CD8-positive, alpha-beta memory T cell (primary cell): ENCODE measurements around the gene PPM1H. TPM values are rescaled to one million over a fixed set of nuclear protein-coding genes. Genes with fewer than 3 reads are reported as not detected.
"Not testable (repeated sequence)": the region's sequence is repeated elsewhere in the genome, so short reads cannot be mapped to it uniquely, and the experiment has no call there.

Source experiments
- CTCF ChIA-PET: fragments of 350-600 bp; sonication (Branson Sonifier 250); formaldehyde crosslinking; loops from one replicate; lab custom pipeline; 2021; ENCODE audit warnings: antibody characterized with exemption; lab: Charles Lee
- POLR2A ChIA-PET: fragments of 350-600 bp; sonication (Branson Sonifier 250); formaldehyde crosslinking; loops from one replicate; lab custom pipeline; 2021; ENCODE audit warnings: antibody characterized with exemption; lab: Charles Lee
- DNase-seq, 5 donors: peaks; one replicate each; pipeline versions ENCODE4 v3.0.0 to v3.0.0-alpha.2; 2020 to 2022; ENCODE audit warnings: mixed read lengths in 1 of 5
- H3K27ac ChIP-seq: one replicate; pipeline ENCODE4 v1.7.0; 2013; ENCODE audit warnings: low read depth, mild to moderate bottlenecking, low read length, moderate library complexity
- H3K27me3 ChIP-seq: 2 replicates; pipeline ENCODE4 v1.7.0; 2013; ENCODE audit warnings: low read length, mild to moderate bottlenecking; ENCODE audit not compliant: insufficient read depth, poor library complexity, severe bottlenecking
- H3K36me3 ChIP-seq: 2 replicates; pipeline ENCODE4 v1.7.0; 2013; ENCODE audit warnings: mild to moderate bottlenecking, low read length, moderate library complexity; ENCODE audit not compliant: insufficient read depth
- H3K4me1 ChIP-seq: 2 replicates; pipeline ENCODE4 v1.7.0; 2013; ENCODE audit warnings: mild to moderate bottlenecking, low read length, moderate library complexity; ENCODE audit not compliant: insufficient read depth
- H3K4me3 ChIP-seq: 2 replicates; pipeline ENCODE4 v1.7.0; 2013; ENCODE audit warnings: mild to moderate bottlenecking, low read length
- H3K9me3 ChIP-seq: 2 replicates; pipeline ENCODE4 v1.7.0; 2013; ENCODE audit warnings: mild to moderate bottlenecking, low read length
- H3K27ac Mint-ChIP-seq, 8 donors: one replicate each; pipeline ENCODE4 v1.8.0; 2020 to 2021; ENCODE audit warnings: mixed read lengths in 8 of 8, mild to moderate bottlenecking in 6 of 8, inconsistent platforms in 3 of 8, moderate library complexity in 3 of 8
- H3K27me3 Mint-ChIP-seq, 2 donors: one replicate each; pipeline ENCODE4 v1.8.0; 2020 to 2021; ENCODE audit warnings: mixed read lengths in 2 of 2, mild to moderate bottlenecking in 1 of 2, moderate library complexity in 1 of 2
- H3K36me3 Mint-ChIP-seq, 3 donors: one replicate each; pipeline ENCODE4 v1.8.0; 2020 to 2021; ENCODE audit warnings: mixed read lengths in 3 of 3, inconsistent platforms in 1 of 3, mild to moderate bottlenecking in 1 of 3
- H3K4me1 Mint-ChIP-seq, 3 donors: one replicate each; pipeline ENCODE4 v1.8.0; 2020 to 2021; ENCODE audit warnings: mixed read lengths in 3 of 3, inconsistent platforms in 1 of 3, mild to moderate bottlenecking in 1 of 3
- H3K4me3 Mint-ChIP-seq, 7 donors: one replicate each; pipeline ENCODE4 v1.8.0; 2020 to 2021; ENCODE audit warnings: mixed read lengths in 7 of 7, mild to moderate bottlenecking in 6 of 7, moderate library complexity in 4 of 7, inconsistent platforms in 2 of 7
- H3K9me3 Mint-ChIP-seq, 5 donors: one replicate each; pipeline ENCODE4 v1.8.0; 2020 to 2022; ENCODE audit warnings: mixed read lengths in 5 of 5, mild to moderate bottlenecking in 3 of 5, moderate library complexity in 2 of 5, inconsistent platforms in 1 of 5
- polyA plus RNA-seq: library from polyadenylated mRNA; unstranded; fragments of 300-500 nt; fragmentation: Illumina TruSeq; gene quantifications from one replicate; pipeline ENCODE4 v1.2.3, GENCODE V29; 2021
- total RNA-seq, 2 experiments: library from RNA; stranded (reverse); gene quantifications; one replicate each; pipeline ENCODE4 v1.2.3, GENCODE V29; 2021

PPM1H gene
- total and polyA plus RNA-seq, 3 experiments from 2014 or later, result 0.13 TPM; not detected in 1

- POLR2A ChIA-PET, result no interaction called here
- Histone ChIP-seq H3K36me3 (no peaks in the 10 kb centered on the region), H3K4me3 (no peak overlapping the region), H3K27me3 (no peaks in the 10 kb centered on the region), H3K9me3 (no peaks in the 10 kb centered on the region), H3K27ac (no peak overlapping the region), H3K4me1 (no peaks in the 10 kb centered on the region)
- peaks cover 0 to 5% of the 10 kb centered on the region in 2 donors for H3K27me3 Mint-ChIP-seq
- peaks cover 0 to 3% (median 0%) of the 10 kb centered on the region in 5 donors for H3K9me3 Mint-ChIP-seq
- no peak overlapping the region for H3K27ac Mint-ChIP-seq
- H3K36me3 Mint-ChIP-seq, result no peaks in the 10 kb centered on the region
- no peaks in the 10 kb centered on the region for H3K4me1 Mint-ChIP-seq
- CTCF ChIA-PET, result no interaction called here
- H3K4me3 Mint-ChIP-seq, result no peak overlapping the region
- no peak for DNase-seq
Observed at GRCh38 chr12:62886796-62887195, 48.2 kb downstream of the PPM1H start.

GRCh38 chr12:62885242-62885641 is 49.7 kb downstream of the PPM1H start:
- Histone ChIP-seq H3K27me3 (no peaks in the 10 kb centered on the region), H3K4me3 (no peak overlapping the region), H3K36me3 (no peaks in the 10 kb centered on the region), H3K9me3 (no peaks in the 10 kb centered on the region), H3K27ac (no peak overlapping the region), H3K4me1 (no peaks in the 10 kb centered on the region)
- H3K27me3 Mint-ChIP-seq, result peaks cover 2 to 16% of the 10 kb centered on the region in 2 donors
- POLR2A ChIA-PET, result no interaction called here
- no peak for DNase-seq
- peaks cover 0 to 3% (median 0%) of the 10 kb centered on the region in 5 donors for H3K9me3 Mint-ChIP-seq
- H3K36me3 Mint-ChIP-seq, result no peaks in the 10 kb centered on the region
- no peak overlapping the region for H3K4me3 Mint-ChIP-seq
- CTCF ChIA-PET, result no interaction called here
- H3K27ac Mint-ChIP-seq, result peak overlapping the region in 1 of 8 donors; percentile 25
- no peaks in the 10 kb centered on the region for H3K4me1 Mint-ChIP-seq

GRCh38 chr12:62884832-62885231 is 50.1 kb downstream of the PPM1H start:
- H3K9me3 ChIP-seq, H3K4me3 Mint-ChIP-seq, H3K27me3 ChIP-seq, H3K4me1 ChIP-seq, H3K27ac Mint-ChIP-seq, H3K27ac ChIP-seq, H3K36me3 Mint-ChIP-seq, POLR2A ChIA-PET, CTCF ChIA-PET, DNase-seq, H3K9me3 Mint-ChIP-seq, H3K4me3 ChIP-seq, H3K4me1 Mint-ChIP-seq, H3K36me3 ChIP-seq: not testable (repeated sequence)
- H3K27me3 Mint-ChIP-seq, result peaks cover 2 to 16% of the 10 kb centered on the region in 2 donors

- Mint-ChIP-seq H3K27ac (no peak overlapping the region), H3K9me3 (peaks cover 0 to 3% (median 3%) of the 10 kb centered on the region in 5 donors), H3K36me3 (no peaks in the 10 kb centered on the region), H3K4me3 (no peak overlapping the region), H3K4me1 (no peaks in the 10 kb centered on the region), H3K27me3 (peaks cover 6 to 14% of the 10 kb centered on the region in 2 donors)
- Histone ChIP-seq H3K4me1 (no peaks in the 10 kb centered on the region), H3K27ac (no peak overlapping the region), H3K9me3 (no peaks in the 10 kb centered on the region), H3K27me3 (no peaks in the 10 kb centered on the region), H3K4me3 (no peak overlapping the region), H3K36me3 (no peaks in the 10 kb centered on the region)
- ChIA-PET CTCF (no interaction called here), POLR2A (no interaction called here)
- DNase-seq, result no peak
Observed at GRCh38 chr12:62882696-62883095, 52.3 kb downstream of the PPM1H start.

- H3K4me3 ChIP-seq, result no peak overlapping the region
- H3K4me3 Mint-ChIP-seq, result no peak overlapping the region
- no peak overlapping the region for H3K27ac ChIP-seq
- H3K27me3 Mint-ChIP-seq, result peaks cover 6 to 14% of the 10 kb centered on the region in 2 donors
- no peak overlapping the region for H3K27ac Mint-ChIP-seq
- no peaks in the 10 kb centered on the region for H3K36me3 Mint-ChIP-seq
- DNase-seq, result no peak
- no peaks in the 10 kb centered on the region for H3K9me3 ChIP-seq
- no peaks in the 10 kb centered on the region for H3K4me1 Mint-ChIP-seq
- H3K9me3 Mint-ChIP-seq, result peaks cover 0 to 3% (median 3%) of the 10 kb centered on the region in 5 donors
- no peaks in the 10 kb centered on the region for H3K4me1 ChIP-seq
- ChIA-PET CTCF (no interaction called here), POLR2A (no interaction called here)
- H3K27me3 ChIP-seq, result no peaks in the 10 kb centered on the region
- no peaks in the 10 kb centered on the region for H3K36me3 ChIP-seq
Observed at GRCh38 chr12:62882140-62882539, 52.8 kb downstream of the PPM1H start.

GRCh38 chr12:62879691-62880090 is 55.3 kb downstream of the PPM1H start:
- no peak overlapping the region for H3K27ac Mint-ChIP-seq
- H3K4me1 Mint-ChIP-seq, result no peaks in the 10 kb centered on the region
- H3K27me3 Mint-ChIP-seq, result peaks cover 6 to 20% of the 10 kb centered on the region in 2 donors
- H3K9me3 ChIP-seq, result no peaks in the 10 kb centered on the region
- H3K27ac ChIP-seq, result no peak overlapping the region
- peaks cover 0 to 3% (median 3%) of the 10 kb centered on the region in 5 donors for H3K9me3 Mint-ChIP-seq
- ChIA-PET CTCF (no interaction called here), POLR2A (no interaction called here)
- no peak overlapping the region for H3K4me3 ChIP-seq
- H3K4me3 Mint-ChIP-seq, result no peak overlapping the region
- no peaks in the 10 kb centered on the region for H3K4me1 ChIP-seq
- DNase-seq, result no peak
- no peaks in the 10 kb centered on the region for H3K36me3 Mint-ChIP-seq
- no peaks in the 10 kb centered on the region for H3K27me3 ChIP-seq
- no peaks in the 10 kb centered on the region for H3K36me3 ChIP-seq

- H3K9me3 Mint-ChIP-seq, H3K27me3 ChIP-seq, DNase-seq, CTCF ChIA-PET, H3K4me3 ChIP-seq, H3K27ac ChIP-seq, H3K36me3 Mint-ChIP-seq, H3K4me3 Mint-ChIP-seq, H3K4me1 ChIP-seq, H3K27ac Mint-ChIP-seq, POLR2A ChIA-PET, H3K4me1 Mint-ChIP-seq, H3K36me3 ChIP-seq, H3K9me3 ChIP-seq: not testable (repeated sequence)
- peaks cover 6 to 20% of the 10 kb centered on the region in 2 donors for H3K27me3 Mint-ChIP-seq
Observed at GRCh38 chr12:62879228-62879627, 55.7 kb downstream of the PPM1H start.

GRCh38 chr12:62878211-62878610 is 56.7 kb downstream of the PPM1H start:
- H3K4me3 ChIP-seq, result no peak overlapping the region
- POLR2A ChIA-PET, result no interaction called here
- Mint-ChIP-seq H3K4me1 (no peaks in the 10 kb centered on the region), H3K27me3 (peaks cover 8 to 23% of the 10 kb centered on the region in 2 donors), H3K9me3 (peaks cover 0 to 3% (median 3%) of the 10 kb centered on the region in 5 donors), H3K36me3 (no peaks in the 10 kb centered on the region), H3K4me3 (no peak overlapping the region), H3K27ac (no peak overlapping the region)
- H3K4me1 ChIP-seq, result no peaks in the 10 kb centered on the region
- CTCF ChIA-PET, result no interaction called here
- no peaks in the 10 kb centered on the region for H3K27me3 ChIP-seq
- no peak for DNase-seq
- no peaks in the 10 kb centered on the region for H3K9me3 ChIP-seq
- H3K27ac ChIP-seq, result no peak overlapping the region
- H3K36me3 ChIP-seq, result no peaks in the 10 kb centered on the region
